Chondrocyte (in vitro differentiated cells): ENCODE data around the gene DENND10. TPM values are rescaled to one million over a fixed set of nuclear protein-coding genes. Genes with fewer than 3 reads are reported as not detected.

Experiments used
- DNase-seq: peaks from one replicate; pipeline ENCODE4 v3.0.0; 2021; ENCODE audit warnings: mixed read lengths, low spot score
- H3K27ac Mint-ChIP-seq: one replicate; pipeline ENCODE4 v1.8.0; 2021; ENCODE audit warnings: mild to moderate bottlenecking, moderate library complexity, mixed read lengths; ENCODE audit not compliant: unreplicated experiment
- H3K27me3 Mint-ChIP-seq: 2 replicates; pipeline ENCODE4 v1.8.0; 2021; ENCODE audit warnings: low read depth, mixed read lengths
- H3K36me3 Mint-ChIP-seq: 2 replicates; pipeline ENCODE4 v1.8.0; 2021; ENCODE audit warnings: low read depth, mixed read lengths
- H3K4me1 Mint-ChIP-seq: 2 replicates; pipeline ENCODE4 v1.8.0; 2021; ENCODE audit warnings: low read depth, mild to moderate bottlenecking, mixed read lengths
- H3K4me3 Mint-ChIP-seq: one replicate; pipeline ENCODE4 v1.8.0; 2021; ENCODE audit warnings: mild to moderate bottlenecking, moderate library complexity, mixed read lengths; ENCODE audit not compliant: unreplicated experiment
- H3K9me3 Mint-ChIP-seq: 2 replicates; pipeline ENCODE4 v1.8.0; 2021; ENCODE audit warnings: low read depth, mixed read lengths
- total RNA-seq: library from RNA; stranded (reverse); gene quantifications from 3 replicates; pipeline ENCODE4 v1.2.1, GENCODE V29; 2021
- TF ChIP-seq, protein P1 (sequence below): fragments of 200-600 bp; sonication (generic); IDR thresholded peaks from 2 replicates; pipeline ENCODE4 v1.5.0; 2021; ENCODE audit warnings: antibody characterized with exemption, mild to moderate bottlenecking, moderate library complexity

DENND10 gene
- total RNA-seq, 1 donor from 2014 or later = 43.0 TPM

DNA sequence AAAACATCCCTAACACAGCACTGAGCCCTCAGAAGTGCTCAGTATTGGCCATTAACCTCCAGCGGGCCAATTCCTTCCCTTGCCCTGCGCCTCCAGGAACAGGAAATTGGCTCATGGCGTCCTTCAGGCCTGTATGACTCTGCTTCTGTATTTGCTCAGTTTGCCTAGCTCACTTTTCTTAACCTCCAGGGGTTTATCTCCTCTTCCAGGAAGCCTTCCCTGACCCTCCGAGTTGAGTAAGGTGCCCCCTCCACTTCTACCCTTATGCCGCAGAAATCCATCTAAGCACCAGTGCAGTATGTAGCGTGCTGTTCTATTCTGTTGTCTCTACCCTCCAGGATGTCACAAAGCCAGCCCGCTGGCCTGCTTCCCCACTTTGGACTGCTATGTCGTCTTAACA is 62.7 kb downstream of the DENND10 start:
- H3K27ac Mint-ChIP-seq = peak overlapping the region; percentile 85
- no peaks in the 10 kb centered on the region for H3K27me3 Mint-ChIP-seq
- TF ChIP-seq, protein P1, sequence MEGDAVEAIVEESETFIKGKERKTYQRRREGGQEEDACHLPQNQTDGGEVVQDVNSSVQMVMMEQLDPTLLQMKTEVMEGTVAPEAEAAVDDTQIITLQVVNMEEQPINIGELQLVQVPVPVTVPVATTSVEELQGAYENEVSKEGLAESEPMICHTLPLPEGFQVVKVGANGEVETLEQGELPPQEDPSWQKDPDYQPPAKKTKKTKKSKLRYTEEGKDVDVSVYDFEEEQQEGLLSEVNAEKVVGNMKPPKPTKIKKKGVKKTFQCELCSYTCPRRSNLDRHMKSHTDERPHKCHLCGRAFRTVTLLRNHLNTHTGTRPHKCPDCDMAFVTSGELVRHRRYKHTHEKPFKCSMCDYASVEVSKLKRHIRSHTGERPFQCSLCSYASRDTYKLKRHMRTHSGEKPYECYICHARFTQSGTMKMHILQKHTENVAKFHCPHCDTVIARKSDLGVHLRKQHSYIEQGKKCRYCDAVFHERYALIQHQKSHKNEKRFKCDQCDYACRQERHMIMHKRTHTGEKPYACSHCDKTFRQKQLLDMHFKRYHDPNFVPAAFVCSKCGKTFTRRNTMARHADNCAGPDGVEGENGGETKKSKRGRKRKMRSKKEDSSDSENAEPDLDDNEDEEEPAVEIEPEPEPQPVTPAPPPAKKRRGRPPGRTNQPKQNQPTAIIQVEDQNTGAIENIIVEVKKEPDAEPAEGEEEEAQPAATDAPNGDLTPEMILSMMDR = no peak
- H3K4me1 Mint-ChIP-seq = peaks cover 11% of the 10 kb centered on the region
- H3K36me3 Mint-ChIP-seq = peaks cover 18% of the 10 kb centered on the region
- H3K9me3 Mint-ChIP-seq = no peaks in the 10 kb centered on the region
- DNase-seq = no peak
- peak overlapping the region; percentile 82 for H3K4me3 Mint-ChIP-seq

DNA sequence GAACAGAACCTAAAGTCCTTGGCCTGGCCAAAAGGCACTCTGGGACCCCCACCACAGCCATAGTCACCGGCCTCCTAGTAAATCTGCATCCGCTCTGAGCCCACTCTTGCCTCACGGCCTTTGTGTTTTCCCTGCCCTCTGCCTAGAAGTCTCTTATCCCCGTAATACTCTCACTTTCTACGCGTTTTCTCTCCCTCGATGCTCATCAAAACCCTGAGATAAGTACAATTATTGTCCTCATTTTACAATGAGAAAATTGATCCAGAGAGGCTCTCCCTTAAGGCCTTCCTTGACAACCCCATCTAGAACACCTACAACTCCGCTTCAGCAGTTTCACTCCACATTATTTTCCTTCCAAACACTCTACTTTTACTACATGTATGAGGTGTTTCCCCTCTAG is 63.1 kb downstream of the DENND10 start:
- Mint-ChIP-seq H3K27me3 (no peaks in the 10 kb centered on the region), H3K4me1 (peaks cover 11% of the 10 kb centered on the region), H3K36me3 (peaks cover 19% of the 10 kb centered on the region), H3K27ac (peak overlapping the region; percentile 25), H3K9me3 (no peaks in the 10 kb centered on the region), H3K4me3 (no peak overlapping the region)
- no peak for DNase-seq
- TF ChIP-seq, protein P1 = no peak

DNA sequence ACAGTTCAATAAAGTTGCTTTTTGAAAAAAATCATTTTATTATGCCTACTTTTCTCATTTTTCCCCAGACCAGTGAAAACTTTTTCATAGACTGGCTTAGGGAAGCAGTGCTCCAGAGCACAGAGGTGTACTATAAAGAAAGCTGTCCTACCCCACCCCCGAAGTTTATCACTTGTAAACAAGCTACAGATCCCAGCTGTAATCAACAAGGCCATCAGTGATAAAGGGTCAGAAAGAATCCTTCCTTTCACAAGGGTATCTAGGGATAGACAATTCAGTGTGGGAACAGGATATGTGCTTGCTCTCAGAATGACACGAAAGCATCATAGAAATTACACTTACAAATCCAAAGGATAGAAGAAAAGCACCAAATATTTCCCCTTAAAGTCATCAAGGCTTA is 70.2 kb downstream of the DENND10 start:
- TF ChIP-seq, protein P1 = no peak
- H3K4me1 Mint-ChIP-seq = peaks cover 41% of the 10 kb centered on the region
- H3K4me3 Mint-ChIP-seq = no peak overlapping the region
- no peak overlapping the region for H3K27ac Mint-ChIP-seq
- H3K27me3 Mint-ChIP-seq = no peaks in the 10 kb centered on the region
- H3K36me3 Mint-ChIP-seq = peaks cover 30% of the 10 kb centered on the region
- DNase-seq = no peak
- H3K9me3 Mint-ChIP-seq = no peaks in the 10 kb centered on the region

DNA sequence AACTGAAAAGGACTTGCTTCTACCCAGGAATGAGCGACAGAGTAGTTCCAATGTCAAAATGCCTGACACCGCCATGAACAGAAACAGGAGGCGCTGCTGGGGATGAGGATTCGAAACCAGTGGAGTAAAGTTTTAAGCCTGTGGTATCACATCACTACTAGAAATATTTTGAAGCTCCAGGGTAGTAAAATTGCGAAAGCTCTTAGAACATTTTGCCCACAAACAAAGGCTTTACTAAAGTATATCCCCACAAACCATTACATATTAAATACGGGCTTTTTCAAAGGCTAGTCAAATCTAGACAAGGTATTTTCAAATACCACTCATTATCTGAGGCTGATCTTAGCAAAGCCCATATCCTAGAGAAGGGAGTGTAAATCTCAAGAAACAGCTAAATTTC is 72.3 kb downstream of the DENND10 start:
- Mint-ChIP-seq H3K27ac (no peak overlapping the region), H3K9me3 (no peaks in the 10 kb centered on the region), H3K4me1 (peaks cover 44% of the 10 kb centered on the region), H3K4me3 (no peak overlapping the region), H3K36me3 (peaks cover 18% of the 10 kb centered on the region), H3K27me3 (no peaks in the 10 kb centered on the region)
- TF ChIP-seq, protein P1 = no peak
- no peak for DNase-seq

DNA sequence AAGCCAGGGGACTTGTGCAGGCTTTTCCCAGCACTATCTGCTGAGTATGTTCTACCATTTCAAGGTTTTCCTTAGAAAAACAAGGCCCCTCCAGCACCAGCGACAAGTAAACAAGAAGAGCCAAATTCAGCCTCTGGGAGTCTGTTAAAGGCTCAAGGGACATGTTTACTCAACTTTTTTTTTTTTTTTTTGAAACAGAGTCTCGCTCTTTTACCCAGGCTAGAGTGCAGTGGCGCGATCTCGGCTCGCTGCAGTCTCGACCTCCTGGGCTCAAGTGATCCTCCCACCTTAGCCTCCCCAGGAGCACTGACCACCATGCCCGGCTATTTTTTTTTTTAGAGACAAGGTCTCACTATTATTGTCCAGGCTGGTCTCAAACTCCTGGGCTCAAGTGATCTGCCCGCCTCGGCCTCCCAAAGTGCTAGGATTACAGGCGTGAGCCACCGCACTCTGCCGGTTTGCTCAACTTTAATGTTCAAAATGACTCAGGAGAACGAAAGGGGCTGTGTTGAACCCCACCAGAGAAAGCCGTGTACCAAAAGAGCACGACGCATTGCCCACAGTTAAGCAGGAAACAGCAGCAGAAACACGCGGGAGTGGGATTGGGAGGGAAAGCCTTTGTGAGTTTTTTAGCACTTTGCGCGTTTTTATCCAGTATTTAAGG is 73.9 kb downstream of the DENND10 start:
- H3K27me3 Mint-ChIP-seq = no peaks in the 10 kb centered on the region
- peaks cover 37% of the 10 kb centered on the region for H3K4me1 Mint-ChIP-seq
- TF ChIP-seq, protein P1 = no peak
- peak; percentile 26 for DNase-seq
- H3K36me3 Mint-ChIP-seq = peaks cover 10% of the 10 kb centered on the region
- H3K27ac Mint-ChIP-seq = peak overlapping the region; percentile 99
- no peaks in the 10 kb centered on the region for H3K9me3 Mint-ChIP-seq
- H3K4me3 Mint-ChIP-seq = peak overlapping the region; percentile 94
